Measurements from ENCODE around the gene KIF5C.
A peak's percentile ranks its signal among the peaks of the same experiment; 100 is the strongest.

KIF5C gene

GRCh38 chr2:148996805-148997204 lies 121.8 kb downstream of the KIF5C start:
- no peak for DNase-seq

GRCh38 chr2:148998165-148998830 lies 123.3 kb downstream of the KIF5C start:
- no peak for DNase-seq

- no peak for DNase-seq
Measured at GRCh38 chr2:148998831-148999200, 123.8 kb downstream of the KIF5C start.

- DNase-seq: no peak
Measured at GRCh38 chr2:148999451-148999921, 124.5 kb downstream of the KIF5C start.

GRCh38 chr2:149000158-149000938 lies 125.3 kb downstream of the KIF5C start:
- DNase-seq: no peak

- no peak for DNase-seq
Measured at GRCh38 chr2:149001496-149001895, 126.5 kb downstream of the KIF5C start.

GRCh38 chr2:149002378-149002890 lies 127.4 kb downstream of the KIF5C start:
- DNase-seq: no peak

GRCh38 chr2:149002891-149003740 lies 128.1 kb downstream of the KIF5C start:
- DNase-seq: no peak

GRCh38 chr2:149004836-149005235 lies 129.8 kb downstream of the KIF5C start:
- no peak for DNase-seq

GRCh38 chr2:149005471-149006077 lies 130.5 kb downstream of the KIF5C start:
- DNase-seq: no peak

- no peak for DNase-seq
Measured at GRCh38 chr2:149006883-149007543, 132.0 kb downstream of the KIF5C start.

- no peak for DNase-seq
Measured at GRCh38 chr2:149008381-149008780, 133.4 kb downstream of the KIF5C start.

- no peak for DNase-seq
Measured at GRCh38 chr2:149009576-149010461, 134.8 kb downstream of the KIF5C start.

GRCh38 chr2:149012545-149012944 lies 137.5 kb downstream of the KIF5C start:
- no peak for DNase-seq

GRCh38 chr2:149015501-149015900 lies 140.5 kb downstream of the KIF5C start:
- no peak for DNase-seq

GRCh38 chr2:149015926-149016563 lies 141.0 kb downstream of the KIF5C start:
- no peak for DNase-seq

GRCh38 chr2:149017116-149017985 lies 142.3 kb downstream of the KIF5C start:
- DNase-seq: peak; percentile 83 to 85

GRCh38 chr2:149018981-149019380 lies 144.0 kb downstream of the KIF5C start:
- DNase-seq: no peak

- no peak for DNase-seq
Measured at GRCh38 chr2:149019768-149020167, 144.7 kb downstream of the KIF5C start.

- DNase-seq: no peak
Measured at GRCh38 chr2:149020432-149020851, 145.4 kb downstream of the KIF5C start.
